ENCODE results near the gene BANF1. TPM values are rescaled to one million over a fixed set of nuclear protein-coding genes. Genes with fewer than 3 reads are reported as not detected.

Gene BANF1
- total and polyA plus RNA-seq, 4 donors = 10.7 to 100.0 (median 47.0) TPM

DNA sequence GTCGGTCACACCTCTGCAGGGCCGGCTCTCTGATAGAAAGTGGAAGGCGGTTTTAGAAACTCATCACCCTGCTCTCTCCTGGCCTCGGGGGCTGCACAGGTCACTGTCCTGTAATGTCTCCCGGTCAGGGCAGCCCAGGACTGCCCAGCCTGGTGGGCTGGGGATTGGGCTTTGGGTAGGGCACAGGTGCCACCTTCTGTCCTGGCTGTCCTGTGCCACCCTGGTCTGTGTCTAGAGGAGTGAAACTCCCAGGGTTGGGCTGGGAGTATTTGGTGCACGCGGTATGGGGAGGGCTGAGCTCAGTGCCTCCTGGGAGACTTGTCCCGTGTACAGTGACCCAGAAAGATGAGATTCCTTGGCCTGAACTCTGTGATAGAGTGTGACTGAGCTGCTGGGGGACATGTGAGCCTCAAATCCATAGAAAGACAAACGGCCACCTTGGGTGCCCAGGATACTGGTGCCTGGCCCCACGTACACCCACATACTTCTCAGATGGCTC lies 23.0 kb upstream of the BANF1 start:
- 91% methylated on average over 10 of the region's 10 CpGs for WGBS
- H3K9ac ChIP-seq (ENCODE audit: low read depth in 1 of 2, low read length in 2 of 2) = no peak overlapping the region
- no peak for TF ChIP-seq GABPA (IDR thresholded peaks at IDR 0.05 in 1 of 2, conservative IDR thresholded peaks at IDR 0.05 in 1 of 2)
- no peaks in the 10 kb centered on the region for H3K4me1 ChIP-seq (ENCODE audit: control insufficient read depth in 4 of 4, insufficient read depth in 4 of 4, low read length in 3 of 4)
- H3K27me3 ChIP-seq (ENCODE audit: control insufficient read depth in 4 of 4, insufficient read depth in 4 of 4, low read length in 3 of 4) = no peaks in the 10 kb centered on the region
- DNase-seq (ENCODE audit: low spot score) = no peak
- peaks cover 13 to 37% (median 25%) of the 10 kb centered on the region in 4 donors for H3K36me3 ChIP-seq (ENCODE audit: control insufficient read depth in 4 of 4, insufficient read depth in 3 of 4, low read depth in 1 of 4, low read length in 3 of 4)
- no peaks in the 10 kb centered on the region for H3K9me3 ChIP-seq (ENCODE audit: control insufficient read depth in 4 of 4, low read length in 3 of 4)
- no peak overlapping the region for H3K4me3 ChIP-seq (ENCODE audit: low read depth in 1 of 3, low read length in 3 of 3)
- H3K27ac ChIP-seq (ENCODE audit: low read depth in 1 of 2, low read length in 2 of 2) = no peak overlapping the region

DNA sequence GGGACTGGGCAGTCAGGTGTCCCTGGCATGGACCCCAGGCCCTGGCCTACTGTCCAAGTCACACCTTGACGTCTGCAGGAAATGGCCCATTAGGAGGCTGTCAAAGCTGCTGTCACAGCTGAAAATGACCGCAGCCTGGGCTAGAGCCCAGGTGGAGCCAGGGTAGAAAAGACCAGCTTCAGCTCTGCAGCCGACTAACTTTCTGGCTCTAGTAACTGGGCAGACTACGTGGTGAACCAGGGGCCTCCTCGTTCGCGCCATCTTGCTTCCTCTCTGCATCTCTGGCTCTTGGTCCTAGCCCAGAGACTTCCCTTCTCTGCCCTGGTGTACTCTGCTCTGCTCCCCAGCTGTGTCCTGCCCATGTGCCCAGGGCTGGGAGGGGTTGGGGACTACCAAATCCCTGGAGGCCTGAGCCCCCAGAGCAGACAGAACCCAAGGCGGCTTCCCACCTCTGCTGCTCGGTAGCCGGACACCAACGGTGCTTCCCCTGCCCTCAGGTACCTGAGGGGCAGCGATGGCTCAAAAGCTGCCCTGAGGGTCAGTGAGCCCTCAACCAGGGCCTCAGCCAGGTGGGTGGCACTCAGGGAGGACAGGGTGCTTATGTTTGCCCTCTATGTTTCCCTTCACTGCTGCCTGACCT lies 21.1 kb upstream of the BANF1 start:
- Histone ChIP-seq H3K9ac (ENCODE audit: low read depth in 1 of 2, low read length in 2 of 2) (no peak overlapping the region), H3K9me3 (ENCODE audit: control insufficient read depth in 4 of 4, low read length in 3 of 4) (no peaks in the 10 kb centered on the region), H3K4me3 (ENCODE audit: low read depth in 1 of 3, low read length in 3 of 3) (no peak overlapping the region), H3K36me3 (ENCODE audit: control insufficient read depth in 4 of 4, insufficient read depth in 3 of 4, low read depth in 1 of 4, low read length in 3 of 4) (peaks cover 13 to 33% (median 22%) of the 10 kb centered on the region in 4 donors), H3K4me1 (ENCODE audit: control insufficient read depth in 4 of 4, insufficient read depth in 4 of 4, low read length in 3 of 4) (no peaks in the 10 kb centered on the region), H3K27ac (ENCODE audit: low read depth in 1 of 2, low read length in 2 of 2) (no peak overlapping the region), H3K27me3 (ENCODE audit: control insufficient read depth in 4 of 4, insufficient read depth in 4 of 4, low read length in 3 of 4) (no peaks in the 10 kb centered on the region)
- TF ChIP-seq HNF4A (conservative IDR thresholded peaks at IDR 0.05) (no peak), EGR1 (IDR thresholded peaks at IDR 0.05; ENCODE audit: low read depth in 2 of 2) (no peak), REST (IDR thresholded peaks at IDR 0.05) (no peak), TAF1 (conservative IDR thresholded peaks at IDR 0.05) (no peak), YY1 (IDR thresholded peaks at IDR 0.05) (no peak)
- TF ChIP-seq, protein P1, sequence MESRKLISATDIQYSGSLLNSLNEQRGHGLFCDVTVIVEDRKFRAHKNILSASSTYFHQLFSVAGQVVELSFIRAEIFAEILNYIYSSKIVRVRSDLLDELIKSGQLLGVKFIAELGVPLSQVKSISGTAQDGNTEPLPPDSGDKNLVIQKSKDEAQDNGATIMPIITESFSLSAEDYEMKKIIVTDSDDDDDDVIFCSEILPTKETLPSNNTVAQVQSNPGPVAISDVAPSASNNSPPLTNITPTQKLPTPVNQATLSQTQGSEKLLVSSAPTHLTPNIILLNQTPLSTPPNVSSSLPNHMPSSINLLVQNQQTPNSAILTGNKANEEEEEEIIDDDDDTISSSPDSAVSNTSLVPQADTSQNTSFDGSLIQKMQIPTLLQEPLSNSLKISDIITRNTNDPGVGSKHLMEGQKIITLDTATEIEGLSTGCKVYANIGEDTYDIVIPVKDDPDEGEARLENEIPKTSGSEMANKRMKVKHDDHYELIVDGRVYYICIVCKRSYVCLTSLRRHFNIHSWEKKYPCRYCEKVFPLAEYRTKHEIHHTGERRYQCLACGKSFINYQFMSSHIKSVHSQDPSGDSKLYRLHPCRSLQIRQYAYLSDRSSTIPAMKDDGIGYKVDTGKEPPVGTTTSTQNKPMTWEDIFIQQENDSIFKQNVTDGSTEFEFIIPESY (IDR thresholded peaks at IDR 0.05) = no peak
- TF ChIP-seq, protein P2, sequence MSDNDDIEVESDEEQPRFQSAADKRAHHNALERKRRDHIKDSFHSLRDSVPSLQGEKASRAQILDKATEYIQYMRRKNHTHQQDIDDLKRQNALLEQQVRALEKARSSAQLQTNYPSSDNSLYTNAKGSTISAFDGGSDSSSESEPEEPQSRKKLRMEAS (IDR thresholded peaks at IDR 0.05) = no peak
- TF ChIP-seq, protein P3, sequence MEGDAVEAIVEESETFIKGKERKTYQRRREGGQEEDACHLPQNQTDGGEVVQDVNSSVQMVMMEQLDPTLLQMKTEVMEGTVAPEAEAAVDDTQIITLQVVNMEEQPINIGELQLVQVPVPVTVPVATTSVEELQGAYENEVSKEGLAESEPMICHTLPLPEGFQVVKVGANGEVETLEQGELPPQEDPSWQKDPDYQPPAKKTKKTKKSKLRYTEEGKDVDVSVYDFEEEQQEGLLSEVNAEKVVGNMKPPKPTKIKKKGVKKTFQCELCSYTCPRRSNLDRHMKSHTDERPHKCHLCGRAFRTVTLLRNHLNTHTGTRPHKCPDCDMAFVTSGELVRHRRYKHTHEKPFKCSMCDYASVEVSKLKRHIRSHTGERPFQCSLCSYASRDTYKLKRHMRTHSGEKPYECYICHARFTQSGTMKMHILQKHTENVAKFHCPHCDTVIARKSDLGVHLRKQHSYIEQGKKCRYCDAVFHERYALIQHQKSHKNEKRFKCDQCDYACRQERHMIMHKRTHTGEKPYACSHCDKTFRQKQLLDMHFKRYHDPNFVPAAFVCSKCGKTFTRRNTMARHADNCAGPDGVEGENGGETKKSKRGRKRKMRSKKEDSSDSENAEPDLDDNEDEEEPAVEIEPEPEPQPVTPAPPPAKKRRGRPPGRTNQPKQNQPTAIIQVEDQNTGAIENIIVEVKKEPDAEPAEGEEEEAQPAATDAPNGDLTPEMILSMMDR (IDR thresholded peaks at IDR 0.05; ENCODE audit: low read depth, low read length, missing input control) = no peak
- no peak for DNase-seq (ENCODE audit: low spot score)
- WGBS = 86% methylated on average over 12 of the region's 12 CpGs
